ENCODE measurements around the gene CSNK1A1L. TPM values are rescaled to one million over a fixed set of nuclear protein-coding genes. Genes with fewer than 3 reads are reported as not detected.

Gene CSNK1A1L
- total RNA-seq, 1 donor from 2014 or later, result not detected

- no peaks in the 10 kb centered on the region for H3K9me3 Mint-ChIP-seq
- Histone ChIP-seq H3K27me3 (no peaks in the 10 kb centered on the region), H4K20me1 (ENCODE audit: low read depth) (no peaks in the 10 kb centered on the region), H3K4me3 (no peak overlapping the region), H3K9ac (no peak overlapping the region), H2AFZ (replicated peaks) (no peak overlapping the region), H3K4me1 (no peaks in the 10 kb centered on the region), H3K79me2 (ENCODE audit: low read depth) (no peaks in the 10 kb centered on the region), H3K4me2 (no peak overlapping the region), H3K36me3 (no peaks in the 10 kb centered on the region), H3K27ac (no peak overlapping the region), H3F3A (ENCODE audit: low read depth) (no peaks in the 10 kb centered on the region), H3K9me3 (ENCODE audit: low read depth) (no peaks in the 10 kb centered on the region)
- TF ChIP-seq EZH2phosphoT487 (IDR thresholded peaks at IDR 0.05), result no peak
- TF ChIP-seq CTCF (IDR thresholded peaks at IDR 0.05), result peak; percentile 31
- H3K36me3 Mint-ChIP-seq, result no peaks in the 10 kb centered on the region
- H3K27me3 Mint-ChIP-seq (ENCODE audit: insufficient read depth, low read depth), result peaks cover 2% of the 10 kb centered on the region
- no peaks in the 10 kb centered on the region for H3K4me1 Mint-ChIP-seq
- DNase-seq (ENCODE audit: low spot score), result no peak
- H3K4me3 Mint-ChIP-seq, result no peak overlapping the region
- peak overlapping the region; percentile 16 for H3K27ac Mint-ChIP-seq
Measured at GRCh38 chr13:37068962-37069361, 36.5 kb downstream of the CSNK1A1L start.

- TF ChIP-seq EZH2phosphoT487 (IDR thresholded peaks at IDR 0.05) (no peak), EZH2 (IDR thresholded peaks at IDR 0.05) (no peak), CTCF (IDR thresholded peaks at IDR 0.05) (no peak)
- H2AFZ ChIP-seq (replicated peaks), result no peak overlapping the region
- Mint-ChIP-seq H3K27me3 (ENCODE audit: insufficient read depth, low read depth) (no peaks in the 10 kb centered on the region), H3K9me3 (no peaks in the 10 kb centered on the region), H3K36me3 (no peaks in the 10 kb centered on the region), H3K4me3 (no peak overlapping the region), H3K4me1 (no peaks in the 10 kb centered on the region), H3K27ac (no peak overlapping the region)
- H3K79me2 ChIP-seq (ENCODE audit: low read depth), result no peaks in the 10 kb centered on the region
- H3K36me3 ChIP-seq, result no peaks in the 10 kb centered on the region
- no peaks in the 10 kb centered on the region for H3K9me3 ChIP-seq (ENCODE audit: low read depth)
- no peaks in the 10 kb centered on the region for H3F3A ChIP-seq (ENCODE audit: low read depth)
- no peaks in the 10 kb centered on the region for H4K20me1 ChIP-seq (ENCODE audit: low read depth)
- no peak for DNase-seq (ENCODE audit: low spot score)
- H3K27me3 ChIP-seq, result no peaks in the 10 kb centered on the region
- no peaks in the 10 kb centered on the region for H3K4me1 ChIP-seq
- no peak overlapping the region for H3K4me2 ChIP-seq
- no peak overlapping the region for H3K4me3 ChIP-seq
- no peak overlapping the region for H3K27ac ChIP-seq
- H3K9ac ChIP-seq, result no peak overlapping the region
Measured at GRCh38 chr13:37067874-37068273, 37.6 kb downstream of the CSNK1A1L start.

GRCh38 chr13:37065890-37066526 is 39.5 kb downstream of the CSNK1A1L start:
- Histone ChIP-seq H3F3A (ENCODE audit: low read depth) (no peaks in the 10 kb centered on the region), H3K27me3 (no peaks in the 10 kb centered on the region), H3K4me3 (no peak overlapping the region), H4K20me1 (ENCODE audit: low read depth) (no peaks in the 10 kb centered on the region), H3K4me1 (no peaks in the 10 kb centered on the region), H3K79me2 (ENCODE audit: low read depth) (no peaks in the 10 kb centered on the region), H2AFZ (replicated peaks) (peak overlapping the region; percentile 17), H3K27ac (no peak overlapping the region), H3K9me3 (ENCODE audit: low read depth) (no peaks in the 10 kb centered on the region), H3K4me2 (no peak overlapping the region), H3K36me3 (no peaks in the 10 kb centered on the region), H3K9ac (no peak overlapping the region)
- H3K9me3 Mint-ChIP-seq, result no peaks in the 10 kb centered on the region
- no peak for DNase-seq (ENCODE audit: low spot score)
- no peak overlapping the region for H3K4me3 Mint-ChIP-seq
- H3K27me3 Mint-ChIP-seq (ENCODE audit: insufficient read depth, low read depth), result no peaks in the 10 kb centered on the region
- H3K4me1 Mint-ChIP-seq, result no peaks in the 10 kb centered on the region
- H3K36me3 Mint-ChIP-seq, result no peaks in the 10 kb centered on the region
- H3K27ac Mint-ChIP-seq, result no peak overlapping the region
- no peak for TF ChIP-seq CTCF (IDR thresholded peaks at IDR 0.05)
- TF ChIP-seq EZH2 (IDR thresholded peaks at IDR 0.05), result no peak
- no peak for TF ChIP-seq EZH2phosphoT487 (IDR thresholded peaks at IDR 0.05)

All from neural progenitor cell (in vitro differentiated cells).